ENCODE measurements around the gene GJB4.

GJB4 gene

GRCh38 chr1:34713443-34713842, 46.1 kb upstream of the GJB4 start:
- Histone ChIP-seq H3K4me3 (IDR thresholded peaks at IDR 0.05; ENCODE audit: insufficient read depth, low read depth, low read length) (no peak overlapping the region), H4K20me1 (ENCODE audit: insufficient read depth) (no peaks in the 10 kb centered on the region), H3K27ac (no peak overlapping the region), H3K79me2 (ENCODE audit: insufficient read depth, low read depth) (no peaks in the 10 kb centered on the region), H3K9ac (no peak overlapping the region), H3K4me1 (ENCODE audit: low read depth, poor library complexity, severe bottlenecking) (no peaks in the 10 kb centered on the region), H3K36me3 (ENCODE audit: insufficient read depth) (no peaks in the 10 kb centered on the region), H3K4me2 (no peak overlapping the region), H3K27me3 (ENCODE audit: insufficient read depth, low read depth) (no peaks in the 10 kb centered on the region), H2AFZ (ENCODE audit: low read depth) (no peak overlapping the region)
- TF ChIP-seq, protein P1, sequence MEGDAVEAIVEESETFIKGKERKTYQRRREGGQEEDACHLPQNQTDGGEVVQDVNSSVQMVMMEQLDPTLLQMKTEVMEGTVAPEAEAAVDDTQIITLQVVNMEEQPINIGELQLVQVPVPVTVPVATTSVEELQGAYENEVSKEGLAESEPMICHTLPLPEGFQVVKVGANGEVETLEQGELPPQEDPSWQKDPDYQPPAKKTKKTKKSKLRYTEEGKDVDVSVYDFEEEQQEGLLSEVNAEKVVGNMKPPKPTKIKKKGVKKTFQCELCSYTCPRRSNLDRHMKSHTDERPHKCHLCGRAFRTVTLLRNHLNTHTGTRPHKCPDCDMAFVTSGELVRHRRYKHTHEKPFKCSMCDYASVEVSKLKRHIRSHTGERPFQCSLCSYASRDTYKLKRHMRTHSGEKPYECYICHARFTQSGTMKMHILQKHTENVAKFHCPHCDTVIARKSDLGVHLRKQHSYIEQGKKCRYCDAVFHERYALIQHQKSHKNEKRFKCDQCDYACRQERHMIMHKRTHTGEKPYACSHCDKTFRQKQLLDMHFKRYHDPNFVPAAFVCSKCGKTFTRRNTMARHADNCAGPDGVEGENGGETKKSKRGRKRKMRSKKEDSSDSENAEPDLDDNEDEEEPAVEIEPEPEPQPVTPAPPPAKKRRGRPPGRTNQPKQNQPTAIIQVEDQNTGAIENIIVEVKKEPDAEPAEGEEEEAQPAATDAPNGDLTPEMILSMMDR (conservative IDR thresholded peaks at IDR 0.05; ENCODE audit: low read depth, low read length) = no peak

DNA sequence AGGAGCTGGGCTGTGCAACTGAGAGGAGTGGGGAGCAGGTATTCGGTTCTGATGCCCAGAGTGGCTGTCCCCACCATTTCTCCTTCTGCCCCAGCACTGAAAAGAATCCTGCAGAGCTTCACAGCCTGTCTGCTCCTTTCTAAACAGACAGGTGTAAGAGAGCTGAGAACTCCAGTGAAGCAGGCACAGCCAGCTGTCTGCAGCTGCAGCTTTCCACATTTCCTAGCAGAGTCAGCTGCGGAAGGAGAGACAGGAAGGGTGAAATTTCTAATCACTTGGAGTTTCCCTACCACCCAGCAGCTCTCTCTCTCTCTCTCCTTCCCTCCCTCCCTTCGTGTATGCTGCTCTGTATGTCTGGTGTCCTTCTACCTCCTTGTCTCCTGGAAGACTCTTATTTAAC, 45.2 kb upstream of the GJB4 start:
- H4K20me1 ChIP-seq (ENCODE audit: insufficient read depth) = no peaks in the 10 kb centered on the region
- H3K4me3 ChIP-seq (IDR thresholded peaks at IDR 0.05; ENCODE audit: insufficient read depth, low read depth, low read length) = no peak overlapping the region
- no peak overlapping the region for H2AFZ ChIP-seq (ENCODE audit: low read depth)
- TF ChIP-seq, protein P1 (conservative IDR thresholded peaks at IDR 0.05; ENCODE audit: low read depth, low read length) = no peak
- no peak overlapping the region for H3K9ac ChIP-seq
- H3K79me2 ChIP-seq (ENCODE audit: insufficient read depth, low read depth) = no peaks in the 10 kb centered on the region
- no peak overlapping the region for H3K4me2 ChIP-seq
- H3K36me3 ChIP-seq (ENCODE audit: insufficient read depth) = no peaks in the 10 kb centered on the region
- H3K27ac ChIP-seq = no peak overlapping the region
- H3K27me3 ChIP-seq (ENCODE audit: insufficient read depth, low read depth) = no peaks in the 10 kb centered on the region
- H3K4me1 ChIP-seq (ENCODE audit: low read depth, poor library complexity, severe bottlenecking) = no peaks in the 10 kb centered on the region

GRCh38 chr1:34715139-34715538, 44.4 kb upstream of the GJB4 start:
- Histone ChIP-seq H3K4me2 (no peak overlapping the region), H3K36me3 (ENCODE audit: insufficient read depth) (no peaks in the 10 kb centered on the region), H3K27me3 (ENCODE audit: insufficient read depth, low read depth) (no peaks in the 10 kb centered on the region), H3K4me3 (IDR thresholded peaks at IDR 0.05; ENCODE audit: insufficient read depth, low read depth, low read length) (no peak overlapping the region), H4K20me1 (ENCODE audit: insufficient read depth) (no peaks in the 10 kb centered on the region), H3K9ac (no peak overlapping the region), H3K4me1 (ENCODE audit: low read depth, poor library complexity, severe bottlenecking) (no peaks in the 10 kb centered on the region), H2AFZ (ENCODE audit: low read depth) (no peak overlapping the region), H3K79me2 (ENCODE audit: insufficient read depth, low read depth) (no peaks in the 10 kb centered on the region), H3K27ac (no peak overlapping the region)
- TF ChIP-seq, protein P1 (conservative IDR thresholded peaks at IDR 0.05; ENCODE audit: low read depth, low read length) = no peak

GRCh38 chr1:34721241-34721640, 38.3 kb upstream of the GJB4 start:
- H3K9ac ChIP-seq = no peak overlapping the region
- TF ChIP-seq, protein P1 (conservative IDR thresholded peaks at IDR 0.05; ENCODE audit: low read depth, low read length) = no peak
- H3K4me3 ChIP-seq (IDR thresholded peaks at IDR 0.05; ENCODE audit: insufficient read depth, low read depth, low read length) = no peak overlapping the region
- no peaks in the 10 kb centered on the region for H3K36me3 ChIP-seq (ENCODE audit: insufficient read depth)
- H3K27me3 ChIP-seq (ENCODE audit: insufficient read depth, low read depth) = no peaks in the 10 kb centered on the region
- H3K27ac ChIP-seq = no peak overlapping the region
- no peaks in the 10 kb centered on the region for H3K79me2 ChIP-seq (ENCODE audit: insufficient read depth, low read depth)
- H3K4me1 ChIP-seq (ENCODE audit: low read depth, poor library complexity, severe bottlenecking) = no peaks in the 10 kb centered on the region
- no peak overlapping the region for H2AFZ ChIP-seq (ENCODE audit: low read depth)
- H4K20me1 ChIP-seq (ENCODE audit: insufficient read depth) = no peaks in the 10 kb centered on the region
- H3K4me2 ChIP-seq = no peak overlapping the region

Data from KMS-11 (cell line).